ENCODE data around the gene IP6K2. TPM values are rescaled to one million over a fixed set of nuclear protein-coding genes. Genes with fewer than 3 reads are reported as not detected.
A peak's percentile ranks its signal among the peaks of the same experiment; 100 is the strongest.

Gene IP6K2
- polyA plus RNA-seq, 2 of the 4 experiments (the other 2 are of a cell fraction): 61.9 to 78.4 TPM

- no peak overlapping the region for H3K4me3 ChIP-seq
- FAIRE-seq: no peak
- no peak for DNase-seq (ENCODE audit: low read depth in 1 of 2, low spot score in 1 of 2)
- peaks cover 28% of the 10 kb centered on the region for H3K4me1 ChIP-seq
- ChIA-PET POLR2A (no interaction called here), CTCF (interaction anchor here (1.1 to 1.9 kb wide), 2 partner anchors 9 to 13 kb away, joined by 4 to 6 read pairs; no protein-coding TSS in a partner anchor)
- TF ChIP-seq EHMT2 (IDR thresholded peaks at IDR 0.05; ENCODE audit: low read depth): no peak
- TF ChIP-seq RNF2 (IDR thresholded peaks at IDR 0.05; ENCODE audit: borderline replicate concordance, low read depth): no peak
- no peak for TF ChIP-seq NFE2L2 (conservative IDR thresholded peaks at IDR 0.05; ENCODE audit: low read length)
- TF ChIP-seq USF2 (IDR thresholded peaks at IDR 0.05): no peak
- no peak for TF ChIP-seq HMGXB4 (CRISPR knock-in tag; IDR thresholded peaks at IDR 0.05; ENCODE audit: borderline replicate concordance)
- ATAC-seq: no peak
- H3K4me2 ChIP-seq: peak overlapping the region; percentile 32; the same call in 1 of the 3 replicates
- WGBS (ENCODE audit: missing lambda C conversion rate): 83% methylated on average over 9 of the region's 9 CpGs
- H3K9me3 ChIP-seq: no peaks in the 10 kb centered on the region
- H3K27ac ChIP-seq: peak overlapping the region; percentile 44 to 65; a peak in 4 of 6 replicates
Observed at GRCh38 chr3:48695393-48695753, 21.6 kb downstream of the IP6K2 start.

- peak in 1 of 2 experiments; percentile 25 for DNase-seq (ENCODE audit: low read depth in 1 of 2, low spot score in 1 of 2)
- TF ChIP-seq ESRRA (IDR thresholded peaks at IDR 0.05; ENCODE audit: borderline replicate concordance, low read length) (no peak), ZFP36 (IDR thresholded peaks at IDR 0.05; ENCODE audit: borderline replicate concordance, partially characterized antibody) (no peak), KDM5A (IDR thresholded peaks at IDR 0.05) (no peak), POLR2AphosphoS2 (conservative IDR thresholded peaks at IDR 0.05; ENCODE audit: low read length) (peak; percentile 77; the same call in 1 of the 2 replicates), CEBPB (IDR thresholded peaks at IDR 0.05) (peak in 1 of 2 experiments; percentile 60; a peak in 1 of 4 replicates)
- FAIRE-seq: no peak
- ATAC-seq: peak; percentile 48 to 64; a peak in 3 of 6 replicates
- 81% methylated on average over 17 of the region's 23 CpGs for WGBS (ENCODE audit: missing lambda C conversion rate)
- ChIA-PET CTCF (interaction anchor here (1.1 to 1.9 kb wide), 2 partner anchors 8 to 14 kb away, joined by 4 to 6 read pairs; no protein-coding TSS in a partner anchor), POLR2A (no interaction called here)
- Histone ChIP-seq H3K4me2 (peak overlapping the region; percentile 32; the same call in 1 of the 3 replicates), H3K9me3 (no peaks in the 10 kb centered on the region), H3K4me1 (peaks cover 25% of the 10 kb centered on the region), H3K4me3 (no peak overlapping the region), H3K27ac (peak overlapping the region; percentile 44 to 65; a peak in 4 of 6 replicates)
Observed at GRCh38 chr3:48694610-48695392, 22.2 kb downstream of the IP6K2 start.

- Histone ChIP-seq H3K4me2 (no peak overlapping the region), H3K4me1 (peaks cover 25% of the 10 kb centered on the region), H3K4me3 (no peak overlapping the region), H3K9me3 (no peaks in the 10 kb centered on the region), H3K27ac (peak overlapping the region in 1 of 2 experiments; percentile 45; a peak in 1 of 6 replicates)
- no peak for FAIRE-seq
- ChIA-PET CTCF (no interaction called here), POLR2A (no interaction called here)
- WGBS (ENCODE audit: missing lambda C conversion rate): 96% methylated on average over 6 of the region's 8 CpGs
- no peak for ATAC-seq
- DNase-seq (ENCODE audit: low read depth in 1 of 2, low spot score in 1 of 2): no peak
- TF ChIP-seq HEYL (CRISPR knock-in tag; IDR thresholded peaks at IDR 0.05) (no peak), ZNF302 (CRISPR knock-in tag; IDR thresholded peaks at IDR 0.05) (no peak), TFCP2L1 (CRISPR knock-in tag; IDR thresholded peaks at IDR 0.05) (no peak), SMC3 (IDR thresholded peaks at IDR 0.05) (no peak), EHF (CRISPR knock-in tag; IDR thresholded peaks at IDR 0.05) (no peak), HOXA7 (CRISPR knock-in tag; IDR thresholded peaks at IDR 0.05) (no peak), SREBF2 (IDR thresholded peaks at IDR 0.05) (no peak)
Observed at GRCh38 chr3:48693826-48694225, 23.2 kb downstream of the IP6K2 start.

GRCh38 chr3:48692551-48692950 lies 24.5 kb downstream of the IP6K2 start:
- Histone ChIP-seq H3K4me2 (no peak overlapping the region), H3K4me1 (peaks cover 25% of the 10 kb centered on the region), H3K9me3 (no peaks in the 10 kb centered on the region), H3K27ac (no peak overlapping the region), H3K4me3 (no peak overlapping the region)
- FAIRE-seq (no peak), ATAC-seq (no peak), DNase-seq (ENCODE audit: low read depth in 1 of 2, low spot score in 1 of 2) (no peak)
- CTCF ChIA-PET: interaction anchor here (2.7 kb wide), 1 partner anchor 48 kb away, joined by 6 read pairs; no protein-coding TSS in a partner anchor
- POLR2A ChIA-PET: no interaction called here
- no peak for TF ChIP-seq EP300 (IDR thresholded peaks at IDR 0.05)
- no peak for TF ChIP-seq NFE2L2 (conservative IDR thresholded peaks at IDR 0.05; ENCODE audit: low read length)
- no peak for TF ChIP-seq EHF (CRISPR knock-in tag; IDR thresholded peaks at IDR 0.05)
- no peak for TF ChIP-seq TP53 (CRISPR knock-in tag; IDR thresholded peaks at IDR 0.05)
- TF ChIP-seq ZFP36 (IDR thresholded peaks at IDR 0.05; ENCODE audit: borderline replicate concordance, partially characterized antibody): no peak
- TF ChIP-seq KDM5A (IDR thresholded peaks at IDR 0.05): no peak
- TF ChIP-seq RCOR1 (IDR thresholded peaks at IDR 0.05; ENCODE audit: low read depth, low read length): no peak
- no peak for TF ChIP-seq FOSB (CRISPR knock-in tag; IDR thresholded peaks at IDR 0.05)
- no peak for TF ChIP-seq HOXB5 (CRISPR knock-in tag; IDR thresholded peaks at IDR 0.05)
- no peak for TF ChIP-seq NPAS2 (CRISPR knock-in tag; IDR thresholded peaks at IDR 0.05; ENCODE audit: borderline replicate concordance)
- no peak for TF ChIP-seq CTCF (IDR thresholded peaks at IDR 0.05)
- TF ChIP-seq ZSCAN20 (CRISPR knock-in tag; IDR thresholded peaks at IDR 0.05): no peak
- no peak for TF ChIP-seq BHLHE40 (IDR thresholded peaks at IDR 0.05; ENCODE audit: low read depth, low read length)
- no peak for TF ChIP-seq RNF2 (IDR thresholded peaks at IDR 0.05; ENCODE audit: borderline replicate concordance, low read depth)
- no peak for TF ChIP-seq ESRRA (IDR thresholded peaks at IDR 0.05; ENCODE audit: borderline replicate concordance, low read length)
